GM18951 (cell line): ENCODE results near the gene TRPC5OS.

Experiments
- POLR2A ChIP-seq: IDR thresholded peaks from 4 replicates; pipeline ENCODE4 v1.6.1; 2011; ENCODE audit warnings: mild to moderate bottlenecking; ENCODE audit not compliant: insufficient read length, insufficient read depth; ENCODE audit errors: extremely low read depth
- in situ Hi-C: fragments of 300-500 bp; cut with MboI; formaldehyde crosslinking; loops from one replicate; pipeline ENCODE4 v1.12.0; 2022; ENCODE audit warnings: low sequenced_read_pairs, mixed read lengths, inconsistent platforms; ENCODE audit not compliant: unreplicated experiment

TRPC5OS gene

DNA sequence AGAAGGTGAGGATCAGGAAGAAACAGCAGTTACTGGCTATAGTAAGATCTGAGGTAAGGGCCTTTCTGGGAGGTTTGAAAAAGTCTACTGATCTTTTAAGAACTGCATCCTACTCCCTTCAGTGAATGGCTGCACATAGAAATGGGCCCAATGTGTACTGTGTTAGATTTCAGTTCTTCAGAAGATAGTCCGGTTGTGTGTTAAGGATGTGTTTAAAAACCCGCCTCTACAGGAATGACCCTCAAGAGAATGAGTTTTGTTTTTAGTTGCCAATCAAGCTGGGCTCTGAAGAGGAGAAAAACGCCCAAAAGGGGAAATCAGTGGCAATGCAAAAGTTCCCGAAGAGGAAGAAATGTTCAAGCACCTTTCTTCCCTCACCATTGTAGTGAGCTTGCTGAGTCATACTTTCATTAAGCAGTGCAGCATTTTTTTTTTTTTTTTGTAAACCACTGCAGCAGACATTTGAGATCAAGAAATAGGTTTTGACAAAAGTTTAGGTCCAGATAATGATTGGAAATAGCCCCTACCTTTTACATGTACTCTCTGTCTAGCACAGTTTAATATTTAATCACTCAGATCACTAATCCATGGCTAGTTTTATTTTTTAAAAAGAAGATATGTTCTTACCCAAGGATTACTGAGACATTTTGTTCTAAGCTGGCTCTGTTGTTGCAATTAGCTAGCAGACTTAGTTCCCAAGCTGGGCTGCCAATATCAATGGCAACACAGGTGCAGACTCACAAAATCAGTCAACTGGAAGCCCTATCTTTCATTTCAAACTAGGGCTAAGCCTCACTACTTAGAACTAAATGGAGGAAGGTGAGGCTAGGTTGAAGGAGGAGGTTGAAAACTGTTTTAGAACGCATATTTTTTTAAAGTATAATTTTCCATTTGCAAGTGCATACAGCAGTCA lies 7.0 kb upstream of the TRPC5OS start:
- no peak for TF ChIP-seq POLR2A
- in situ Hi-C loops, result no loop called here

DNA sequence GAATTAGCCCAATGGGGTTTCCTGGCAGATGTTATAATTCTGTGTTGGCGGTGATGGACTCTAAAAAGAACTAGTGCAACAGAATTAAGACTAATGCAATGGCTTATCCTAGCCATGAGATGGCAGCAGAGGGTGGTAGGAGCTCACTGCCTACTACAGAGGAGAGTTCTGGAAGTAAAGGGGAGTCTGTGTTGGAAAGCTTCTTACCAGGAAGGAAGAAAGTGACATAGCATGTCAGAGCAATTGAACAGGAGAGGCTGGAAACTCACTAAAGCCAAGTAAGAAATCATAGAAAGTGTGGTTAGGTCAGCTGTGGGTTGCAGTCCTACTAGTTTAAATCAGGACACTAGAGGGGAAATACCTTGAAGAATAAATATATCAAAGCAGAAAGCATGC lies 6.3 kb upstream of the TRPC5OS start:
- TF ChIP-seq POLR2A, result no peak
- in situ Hi-C loops, result no loop called here

DNA sequence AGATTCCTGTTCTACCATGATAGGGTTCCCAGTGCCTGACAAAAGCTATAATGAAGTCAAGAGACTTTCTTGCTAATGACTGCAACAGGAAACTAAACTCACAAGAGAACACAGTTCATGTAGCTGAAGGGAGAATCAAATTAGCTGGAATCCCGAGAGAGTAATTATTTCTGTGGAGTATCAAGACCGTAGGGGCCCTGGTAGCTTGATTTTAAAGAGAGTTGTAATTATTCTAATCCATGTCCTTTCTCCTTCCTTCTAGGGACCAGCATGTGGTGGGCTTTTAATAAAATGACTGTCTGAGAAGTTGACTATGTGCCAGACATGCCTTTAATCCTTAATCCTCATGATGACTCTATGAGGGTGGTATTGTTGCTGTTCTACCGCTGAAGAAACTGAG lies 1.7 kb upstream of the TRPC5OS start:
- TF ChIP-seq POLR2A, result no peak
- in situ Hi-C loops, result no loop called here

DNA sequence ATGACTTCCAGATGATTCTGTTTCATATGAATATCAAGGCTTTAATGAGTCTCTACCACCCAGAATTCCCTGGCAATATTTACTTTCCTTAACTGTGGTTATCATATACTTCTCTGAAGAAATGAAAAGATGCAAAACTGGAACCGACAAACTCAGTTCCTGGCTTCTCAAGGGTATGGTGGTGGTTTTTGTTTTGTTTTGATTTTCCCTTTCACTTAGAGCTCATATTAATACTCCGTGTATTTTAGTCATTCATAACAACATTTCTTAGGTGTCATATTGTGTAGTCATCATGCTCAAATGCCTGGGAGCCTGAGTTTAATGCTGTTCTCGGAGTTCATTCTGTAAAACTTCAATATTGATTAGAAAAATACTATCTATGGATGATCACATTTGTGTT lies 665 bp downstream of the TRPC5OS start:
- no peak for TF ChIP-seq POLR2A
- in situ Hi-C loops, result no loop called here

DNA sequence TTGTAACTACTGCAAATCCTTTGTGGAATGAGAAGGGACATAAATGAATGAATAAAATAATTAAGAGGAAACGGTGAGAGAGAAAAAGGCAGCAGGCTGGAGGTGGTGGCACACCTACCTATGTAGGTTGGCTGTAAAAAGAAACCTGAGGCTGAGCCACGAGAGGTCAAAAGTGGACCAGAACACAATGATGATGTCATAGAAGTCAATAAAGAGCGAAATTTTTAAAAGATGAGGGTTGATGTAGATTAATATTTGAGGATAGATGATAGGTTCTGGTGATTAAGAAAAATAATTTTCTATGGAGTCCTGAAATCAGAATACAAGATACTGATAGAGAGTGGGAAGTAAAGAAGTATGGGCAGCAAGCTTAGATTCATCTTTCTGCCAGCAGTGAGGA lies 1.7 kb downstream of the TRPC5OS start:
- in situ Hi-C loops, result no loop called here
- no peak for TF ChIP-seq POLR2A

DNA sequence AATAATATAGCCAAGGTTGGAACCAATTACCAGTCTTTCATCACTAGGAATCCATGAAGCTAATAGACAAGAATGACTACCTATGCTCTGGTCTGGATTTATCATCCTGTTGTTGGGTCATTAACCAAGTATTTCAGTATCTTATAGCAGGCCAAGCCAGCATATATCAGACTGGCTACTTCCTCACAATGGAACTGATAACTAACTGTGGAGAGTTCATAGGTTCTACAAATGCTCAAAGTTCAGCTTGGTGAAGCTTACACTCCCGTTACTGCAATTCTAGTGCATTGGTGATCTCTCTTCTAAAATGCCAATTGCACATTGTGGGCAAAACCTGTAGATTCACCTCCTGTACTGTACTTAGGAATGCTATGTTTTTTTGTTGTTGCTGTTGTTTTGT lies 4.8 kb downstream of the TRPC5OS start:
- in situ Hi-C loops, result no loop called here
- no peak for TF ChIP-seq POLR2A

DNA sequence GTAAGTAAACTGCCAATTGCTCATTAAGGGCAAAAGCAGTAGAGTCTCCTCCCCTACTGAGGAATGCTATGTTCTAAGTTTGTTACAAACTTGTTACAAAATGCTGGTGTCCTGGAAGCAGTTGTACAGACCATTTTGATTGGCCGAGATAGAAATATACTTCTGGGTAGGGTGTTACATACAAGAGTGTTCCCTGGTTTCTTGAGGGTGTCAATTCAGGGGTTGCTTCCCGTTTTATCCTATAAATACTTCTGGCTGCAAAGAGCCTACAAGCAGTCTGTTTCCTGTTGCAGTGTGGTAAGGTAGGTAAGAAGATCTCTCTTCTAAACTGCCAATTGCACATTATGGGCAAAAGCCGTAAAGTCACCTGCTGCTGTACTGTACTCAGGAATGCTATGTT lies 5.7 kb downstream of the TRPC5OS start:
- in situ Hi-C loops, result no loop called here
- no peak for TF ChIP-seq POLR2A

DNA sequence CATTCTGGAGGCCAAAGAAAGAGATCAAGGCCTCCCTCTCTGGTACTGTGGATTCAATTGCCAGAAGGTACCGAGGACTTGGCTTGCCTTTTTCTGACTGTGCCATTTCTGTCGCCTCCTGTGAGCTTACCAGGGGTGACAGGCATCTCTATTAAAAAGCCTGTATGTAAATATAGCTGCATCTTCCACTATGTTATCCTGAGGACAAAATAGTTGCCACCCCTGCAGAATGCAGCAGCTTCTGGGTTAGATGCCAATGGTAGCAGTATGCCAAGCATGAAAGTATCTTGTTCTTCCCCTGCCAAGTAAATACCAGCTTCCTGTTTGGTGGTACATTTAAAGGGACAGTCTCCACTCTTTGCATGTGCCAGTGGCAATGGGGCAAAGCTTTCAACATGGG lies 10.7 kb downstream of the TRPC5OS start:
- in situ Hi-C loops, result no loop called here
- no peak for TF ChIP-seq POLR2A

DNA sequence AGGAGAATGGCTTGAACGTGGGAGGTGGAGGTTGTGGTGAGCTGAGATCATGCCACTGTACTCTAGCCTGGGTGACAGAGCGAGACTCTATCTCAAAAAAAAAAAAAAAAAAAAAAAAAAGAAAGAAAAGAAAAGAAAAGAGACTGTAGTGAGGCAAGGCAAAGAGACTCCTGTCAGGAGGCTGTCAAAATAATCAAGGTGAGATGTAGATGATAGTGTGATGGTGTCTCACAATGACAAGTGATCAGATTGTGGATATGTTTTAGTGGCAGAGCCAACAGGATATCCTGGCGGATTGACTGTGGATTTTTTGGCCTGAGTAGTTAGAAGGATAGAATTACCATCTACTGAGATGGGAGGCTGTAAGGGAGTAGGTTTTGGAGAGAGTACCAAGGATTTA lies 12.6 kb downstream of the TRPC5OS start:
- in situ Hi-C loops, result no loop called here
- TF ChIP-seq POLR2A, result no peak

DNA sequence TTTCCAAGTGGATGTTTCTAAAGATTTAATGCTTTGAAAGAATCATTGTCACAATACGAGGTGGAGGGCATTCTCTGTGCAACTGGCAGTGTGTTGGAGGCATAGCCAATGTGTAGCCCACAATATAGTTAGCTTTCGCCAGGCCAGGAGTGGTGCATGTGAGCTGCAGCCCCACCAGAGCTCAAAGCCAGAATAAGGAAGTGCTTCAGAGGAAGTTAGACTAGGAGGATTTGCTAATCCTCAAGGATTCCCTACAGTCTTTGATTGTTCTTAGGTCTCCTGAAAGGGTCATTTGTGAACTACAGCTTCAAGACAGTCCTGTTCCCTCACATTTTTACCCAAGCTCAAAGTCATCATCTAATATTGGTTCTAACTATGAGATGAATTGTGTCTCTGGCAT lies 16.4 kb downstream of the TRPC5OS start:
- no peak for TF ChIP-seq POLR2A
- in situ Hi-C loops, result no loop called here

DNA sequence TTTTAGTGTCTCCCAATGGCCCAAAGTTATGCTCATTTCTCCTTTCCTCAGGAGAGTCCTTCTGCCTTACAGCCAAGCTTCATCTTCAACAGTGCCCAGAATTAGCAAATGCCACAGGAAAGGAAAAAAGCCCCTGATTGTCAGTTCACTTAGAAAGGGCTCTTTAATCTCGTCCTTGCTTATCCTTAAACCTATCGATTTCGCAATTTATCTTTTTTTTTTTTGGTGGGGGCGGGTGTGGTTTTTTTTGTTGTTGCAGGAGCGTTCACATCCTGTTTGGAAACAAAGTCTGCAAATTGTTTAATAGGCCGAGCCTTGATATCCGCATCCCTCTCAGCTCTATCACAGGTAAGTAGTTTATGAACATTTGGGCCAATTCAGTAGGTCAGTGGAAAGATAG lies 20.2 kb downstream of the TRPC5OS start:
- no peak for TF ChIP-seq POLR2A

DNA sequence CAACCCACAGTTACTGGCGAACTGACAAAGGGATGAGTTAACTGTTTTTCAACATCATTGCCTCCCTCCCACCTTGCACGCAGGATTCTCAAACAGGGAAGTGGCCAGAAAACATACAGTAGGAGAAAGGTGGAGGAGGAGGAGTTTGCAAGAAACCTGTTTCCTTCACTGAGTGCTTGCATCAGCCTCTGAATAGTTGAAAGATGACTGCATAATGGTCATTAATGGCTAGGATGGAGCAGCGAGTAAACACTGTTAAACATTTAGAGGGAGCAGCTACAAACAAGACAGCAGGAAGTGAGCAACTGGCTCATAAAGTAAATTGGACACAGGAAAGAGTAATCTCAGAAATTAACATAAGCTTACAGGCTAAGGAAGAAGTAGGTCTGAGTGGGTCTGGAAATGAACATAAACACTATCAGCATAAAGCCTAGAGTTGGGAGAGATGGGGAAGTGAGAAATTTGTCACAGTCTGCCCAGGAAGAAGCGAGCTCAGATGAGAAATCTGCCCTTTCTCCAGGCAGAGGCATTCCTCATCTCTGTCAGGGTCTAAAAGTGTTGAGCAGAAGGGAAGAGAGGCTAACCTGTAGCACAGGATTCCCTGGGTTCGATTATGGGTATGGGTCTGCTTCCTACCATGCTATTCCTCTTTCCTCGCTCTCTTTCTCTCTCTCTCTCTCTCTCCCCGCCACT lies 38.6 kb downstream of the TRPC5OS start:
- in situ Hi-C loops, result no loop called here
- no peak for TF ChIP-seq POLR2A

More for the DNA sequence above, 20.2 kb downstream of the TRPC5OS start:
- in situ Hi-C loops, result no loop called here

DNA sequence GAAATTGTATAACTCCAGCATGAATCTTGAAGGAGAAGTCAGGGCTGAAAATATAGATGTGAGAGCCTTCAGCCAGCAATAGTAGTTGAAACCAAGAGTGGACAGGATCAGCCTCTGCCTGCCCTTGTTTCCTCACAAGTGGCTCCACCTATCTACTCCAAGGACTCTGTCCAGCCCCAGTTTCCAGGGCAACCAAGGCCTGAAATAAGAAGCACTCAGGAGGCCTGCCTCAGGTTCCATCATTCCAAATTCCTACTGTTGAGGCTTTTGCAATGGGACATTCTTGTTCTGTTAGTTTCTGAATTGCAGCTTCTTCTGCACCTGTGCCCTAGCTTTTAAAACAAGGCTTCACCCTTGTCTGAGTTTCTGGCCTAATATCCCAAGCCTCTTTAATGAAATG lies 41.6 kb downstream of the TRPC5OS start:
- no peak for TF ChIP-seq POLR2A
- in situ Hi-C loops, result no loop called here

DNA sequence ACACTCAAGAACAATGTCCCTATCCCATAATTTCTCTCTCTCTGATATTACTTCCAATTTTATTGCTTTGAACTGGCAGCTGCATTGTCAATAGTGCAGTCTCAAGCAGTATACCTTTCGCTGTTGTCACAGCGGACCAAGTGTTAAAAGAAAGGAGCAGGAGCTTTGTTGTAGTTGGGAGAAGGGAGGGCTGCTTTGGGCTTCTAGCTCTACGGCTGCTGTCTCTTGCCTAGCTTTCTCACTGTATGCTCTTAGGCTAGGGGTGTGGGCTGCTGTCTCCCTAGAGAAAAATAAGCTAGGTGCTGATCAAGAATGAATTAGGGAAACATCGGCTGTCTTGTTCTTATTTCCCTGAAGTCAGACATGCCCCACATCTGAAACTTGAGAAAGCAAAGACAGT lies 52.5 kb downstream of the TRPC5OS start:
- TF ChIP-seq POLR2A, result no peak
- in situ Hi-C loops, result no loop called here
